K562 (cell line): Measurements from ENCODE around the gene ZBTB39. TPM values are rescaled to one million over a fixed set of nuclear protein-coding genes. Genes with fewer than 3 reads are reported as not detected.

Source experiments
- ATAC-seq: fragments of 200-7000 bp; cut with Tn5 transposase; 3 replicates; pipeline ENCODE4 v1.9.1; 2020; ENCODE audit warnings: moderate library complexity
- BruUV-seq: library from RNA; stranded (reverse); fragments of 400-500 nt; replicated peaks from 2 replicates; lab custom pipeline; 2021; lab: Mats Ljungman, UMichigan
- CTCF ChIA-PET: fragments of 300-600 bp; formaldehyde crosslinking; extraction: SDS; loops from one replicate; lab custom pipeline; 2021; ENCODE audit warnings: low intra/inter-chr PET ratio; lab: Yijun Ruan, JAX
- POLR2A ChIA-PET: fragments of 300-600, 350-650 bp; sonication (Branson Sonifier 250); formaldehyde crosslinking; extraction: SDS; loops from one replicate; lab custom pipeline; 2021; ENCODE audit warnings: antibody characterized with exemption, inconsistent platforms; lab: Yijun Ruan, JAX
- DNase-seq, 4 experiments: peaks; one replicate each; pipeline versions ENCODE4 v3.0.0 to v3.0.0-alpha.2; 2011 to 2018; ENCODE audit warnings: low spot score in 3 of 4, mixed read lengths in 3 of 4; ENCODE audit errors: extremely low read depth in 1 of 4
- FAIRE-seq: peaks from 2 replicates; lab custom pipeline; 2011; peaks lifted over from hg19 to GRCh38; lab: Jason Lieb, UNC
- H2AFZ ChIP-seq: 2 replicates; pipeline ENCODE4 v1.6.0; 2011; ENCODE audit warnings: low read depth, low read length, control low read depth, inconsistent platforms
- H3K27ac ChIP-seq: fragments of 200-600 bp; 3 replicates; pipeline ENCODE4 v1.8.0; 2011; ENCODE audit warnings: low read depth, mild to moderate bottlenecking, control low read depth, inconsistent platforms, low read length, moderate library complexity, mixed read lengths; ENCODE audit errors: extremely low read depth
- H3K27me3 ChIP-seq, 2 experiments: fragments of 300-600 bp in 1 of 2; 2 replicates in 1 of 2; 3 replicates in 1 of 2; pipeline versions ENCODE4 v1.6.0 to v1.8.0; 2011; ENCODE audit warnings: inconsistent platforms in 2 of 2, low read length in 2 of 2, mild to moderate bottlenecking in 1 of 2, mixed read lengths in 1 of 2, moderate library complexity in 1 of 2; ENCODE audit not compliant: control insufficient read depth in 2 of 2, insufficient read depth in 2 of 2
- H3K36me3 ChIP-seq: fragments of 300-600 bp; 3 replicates; pipeline ENCODE4 v1.8.0; 2011; ENCODE audit warnings: mild to moderate bottlenecking, low read length, inconsistent platforms; ENCODE audit not compliant: control insufficient read depth, insufficient read depth
- H3K4me1 ChIP-seq, 2 experiments: fragments of 200-600 bp in 1 of 2; replicated peaks in 1 of 2; 2 replicates in 1 of 2; 3 replicates in 1 of 2; pipeline versions ENCODE4 v1.5.1 to v1.8.0; 2011; ENCODE audit warnings: inconsistent platforms in 2 of 2, low read length in 2 of 2, mild to moderate bottlenecking in 1 of 2, mixed read lengths in 1 of 2, moderate library complexity in 1 of 2; ENCODE audit not compliant: control insufficient read depth in 2 of 2, insufficient read depth in 2 of 2
- H3K4me2 ChIP-seq: 2 replicates; pipeline ENCODE4 v1.6.1; 2011; ENCODE audit warnings: low read length, control low read depth, inconsistent platforms, mixed read lengths; ENCODE audit not compliant: insufficient read depth
- H3K4me3 ChIP-seq: fragments of 200-600 bp; sonication (generic), shearing (Covaris generic); 2 replicates; pipeline ENCODE4 v1.5.1; 2016; ENCODE audit warnings: control low read depth, inconsistent platforms
- H3K79me2 ChIP-seq: fragments of 200-600 bp; 3 replicates; pipeline ENCODE4 v1.8.0; 2011; ENCODE audit warnings: low read length, inconsistent platforms; ENCODE audit not compliant: control insufficient read depth, insufficient read depth
- H3K9ac ChIP-seq, 2 experiments: 2 replicates each; pipeline versions ENCODE4 v1.6.0 to v1.6.1; 2011; ENCODE audit warnings: low read depth in 2 of 2, low read length in 2 of 2, control low read depth in 1 of 2, inconsistent platforms in 1 of 2, mild to moderate bottlenecking in 1 of 2, mixed read lengths in 1 of 2; ENCODE audit not compliant: insufficient read depth in 1 of 2
- H3K9me1 ChIP-seq: one replicate; pipeline ENCODE4 v1.6.0; 2011; ENCODE audit warnings: inconsistent platforms, mild to moderate bottlenecking, low read length, moderate library complexity; ENCODE audit not compliant: control insufficient read depth, insufficient read depth
- H3K9me3 ChIP-seq: replicated peaks from 2 replicates; pipeline ENCODE4 v1.5.1; 2011; ENCODE audit warnings: low read depth, low read length, inconsistent platforms; ENCODE audit not compliant: control insufficient read depth, insufficient read depth
- H4K20me1 ChIP-seq: replicated peaks from 2 replicates; pipeline ENCODE4 v1.6.1; 2011; ENCODE audit warnings: low read length, inconsistent platforms, mixed read lengths; ENCODE audit not compliant: control insufficient read depth, insufficient read depth
- BMI1 ChIP-seq: fragments of 150-350 bp; IDR thresholded peaks from 2 replicates; pipeline ENCODE4 v1.6.1; 2014; ENCODE audit warnings: low read length
- WGBS: fragments of 100-300 bp; shearing (Covaris generic); methylation state at CpG from one replicate; pipeline ENCODE4 v1.1.6; 2016; ENCODE audit warnings: low coverage, mixed read lengths; ENCODE audit not compliant: insufficient coverage; ENCODE audit errors: missing lambda C conversion rate; 5-methylcytosine and 5-hydroxymethylcytosine counted together
- in situ Hi-C: fragments of 300-500 bp; cut with MboI; formaldehyde crosslinking; loops from 4 replicates; pipeline ENCODE4 v1.15.0; 2018; ENCODE audit warnings: inconsistent platforms, mixed read lengths
- intact Hi-C: fragments of 100-400 bp; cut with micrococcal nuclease; formaldehyde crosslinking; loops from 2 replicates; pipeline ENCODE4 v1.14.2; 2022
- polyA plus RNA-seq, 8 experiments: library from polyadenylated mRNA; depleted of rRNA in 4 of 8; stranded (reverse) in 5 of 8; unstranded in 3 of 8; fragments of >200 nt; fragmentation: Nextera tagmentation in 2 of 8; fragmentation: Illumina TruSeq in 1 of 8; extraction: Ambion mirVana in 2 of 8; extraction: Trizol in 1 of 8; gene quantifications; 2 replicates each; pipeline versions ENCODE4 v1.2.1 to v1.2.3, GENCODE V29; 2011 to 2014; ENCODE audit warnings: inconsistent platforms in 1 of 8, missing spikeins in 1 of 8
- total RNA-seq, 7 experiments: library from RNA; depleted of rRNA in 6 of 7; stranded (reverse); fragments of >200 nt in 6 of 7; fragmentation: Illumina TruSeq in 2 of 7; extraction: Trizol in 2 of 7; gene quantifications; 2 replicates each; pipeline versions ENCODE4 v1.2.1 to v1.2.3, GENCODE V29; 2011 to 2021; ENCODE audit warnings: low replicate concordance in 1 of 7
- TF ChIP-seq, protein P1 (sequence below): sonication (generic); formaldehyde crosslinking; IDR thresholded peaks from 2 replicates; pipeline ENCODE4 v1.8.0; 2022; ENCODE audit warnings: missing genetic modification reagents, mild to moderate bottlenecking, moderate library complexity, borderline replicate concordance

The ZBTB39 gene
- total and polyA plus RNA-seq, 9 of the 15 experiments (the other 6 are each of a cell fraction or from before 2014, with no cell fraction given) = 3.3 to 13.3 (median 8.6) TPM

DNA sequence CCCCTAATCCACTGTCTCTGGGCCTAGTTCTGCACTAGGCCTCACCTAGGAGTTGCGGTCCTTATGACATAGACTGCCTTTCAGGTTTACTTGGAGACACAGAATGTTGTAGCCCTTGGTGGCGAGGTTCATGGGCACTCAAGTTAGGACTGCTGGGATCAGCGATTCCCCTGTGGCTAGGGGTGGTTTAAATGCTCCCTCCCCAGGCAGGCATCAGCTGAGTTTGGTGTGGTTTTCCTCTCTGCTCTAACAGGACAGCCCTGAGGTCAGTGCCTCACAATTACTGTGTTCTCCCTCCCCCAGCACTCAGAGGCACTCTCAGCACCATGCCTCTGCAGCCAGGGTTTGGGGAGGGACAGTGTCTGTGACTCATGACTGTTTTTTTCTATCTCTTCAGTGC lies 26.7 kb downstream of the ZBTB39 start:
- FAIRE-seq = peak; percentile 26
- no peak for TF ChIP-seq BMI1
- TF ChIP-seq, protein P1, sequence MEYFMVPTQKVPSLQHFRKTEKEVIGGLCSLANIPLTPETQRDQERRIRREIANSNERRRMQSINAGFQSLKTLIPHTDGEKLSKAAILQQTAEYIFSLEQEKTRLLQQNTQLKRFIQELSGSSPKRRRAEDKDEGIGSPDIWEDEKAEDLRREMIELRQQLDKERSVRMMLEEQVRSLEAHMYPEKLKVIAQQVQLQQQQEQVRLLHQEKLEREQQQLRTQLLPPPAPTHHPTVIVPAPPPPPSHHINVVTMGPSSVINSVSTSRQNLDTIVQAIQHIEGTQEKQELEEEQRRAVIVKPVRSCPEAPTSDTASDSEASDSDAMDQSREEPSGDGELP (CRISPR knock-in tag) = 0 out of 2 replicates have a peak, but pooled peaks have one; percentile 16
- TF ChIP-seq, all 486 proteins: peak for 1
- Histone ChIP-seq H3K27me3 (no peaks in the 10 kb centered on the region), H3K4me1 (0 out of 5 replicates have a peak, but pooled peaks cover 0 to 3% of the 10 kb centered on the region in 2 experiments), H2AFZ (0 out of 2 replicates have a peak overlapping the region, but pooled peaks have one; percentile 7), H3K36me3 (no peaks in the 10 kb centered on the region), H3K79me2 (no peaks in the 10 kb centered on the region), H3K9me1 (no peaks in the 10 kb centered on the region), H3K9me3 (no peaks in the 10 kb centered on the region), H3K4me2 (no peak overlapping the region), H3K27ac (no peak overlapping the region), H3K4me3 (no peak overlapping the region), H3K9ac (peak overlapping the region in 1 of 2 experiments; percentile 45; a peak in 1 of 4 replicates), H4K20me1 (no peaks in the 10 kb centered on the region)
- DNase-seq = peak in 3 of 4 experiments; percentile 1 to 22 (median 3)
- WGBS = 61% methylated on average over 3 of the region's 3 CpGs
- in situ Hi-C loops (no loop called here), intact Hi-C loops (no loop called here)
- peak; percentile 60 for ATAC-seq
- ChIA-PET POLR2A (interaction anchor here (0.7 to 1.3 kb wide), 3 partner anchors 206 to 547 kb away, joined by 3 read pairs; no protein-coding TSS in a partner anchor), CTCF (no interaction called here)
- BruUV-seq = no TSS peak
